ENCODE results near the gene CUEDC1.

Gene CUEDC1

DNA sequence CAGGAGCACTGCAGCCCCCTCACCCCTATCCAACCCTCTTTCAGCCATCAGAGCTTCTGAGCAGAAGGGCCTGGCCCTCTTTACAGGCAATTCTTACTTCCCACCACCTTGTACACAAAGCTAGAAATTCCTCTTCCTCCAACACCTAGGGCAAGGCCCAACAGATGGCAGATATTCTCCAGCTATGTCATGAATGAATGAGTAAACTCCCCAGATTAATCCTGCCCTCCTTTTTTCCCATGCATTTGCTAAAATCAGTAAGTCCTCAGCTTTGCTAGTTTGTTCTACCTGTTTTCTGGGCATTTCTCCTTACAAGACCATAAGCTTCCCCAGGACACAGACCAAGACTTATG is 85.0 kb downstream of the CUEDC1 start:
- no peak overlapping the region for H3K4me3 ChIP-seq (ENCODE audit: low read depth, low read length)
- H3K9ac ChIP-seq (ENCODE audit: low read depth, low read length) = no peak overlapping the region
- H3K27me3 ChIP-seq (ENCODE audit: control insufficient read depth, insufficient read depth, low read length) = peaks cover 23% of the 10 kb centered on the region
- no peaks in the 10 kb centered on the region for H3K9me3 ChIP-seq (ENCODE audit: control insufficient read depth, insufficient read depth, low read length)
- H3K4me1 ChIP-seq (ENCODE audit: control insufficient read depth, insufficient read depth, low read length) = peaks cover 15% of the 10 kb centered on the region
- peaks cover 4% of the 10 kb centered on the region for H3K36me3 ChIP-seq (ENCODE audit: control insufficient read depth, insufficient read depth, low read length)

DNA sequence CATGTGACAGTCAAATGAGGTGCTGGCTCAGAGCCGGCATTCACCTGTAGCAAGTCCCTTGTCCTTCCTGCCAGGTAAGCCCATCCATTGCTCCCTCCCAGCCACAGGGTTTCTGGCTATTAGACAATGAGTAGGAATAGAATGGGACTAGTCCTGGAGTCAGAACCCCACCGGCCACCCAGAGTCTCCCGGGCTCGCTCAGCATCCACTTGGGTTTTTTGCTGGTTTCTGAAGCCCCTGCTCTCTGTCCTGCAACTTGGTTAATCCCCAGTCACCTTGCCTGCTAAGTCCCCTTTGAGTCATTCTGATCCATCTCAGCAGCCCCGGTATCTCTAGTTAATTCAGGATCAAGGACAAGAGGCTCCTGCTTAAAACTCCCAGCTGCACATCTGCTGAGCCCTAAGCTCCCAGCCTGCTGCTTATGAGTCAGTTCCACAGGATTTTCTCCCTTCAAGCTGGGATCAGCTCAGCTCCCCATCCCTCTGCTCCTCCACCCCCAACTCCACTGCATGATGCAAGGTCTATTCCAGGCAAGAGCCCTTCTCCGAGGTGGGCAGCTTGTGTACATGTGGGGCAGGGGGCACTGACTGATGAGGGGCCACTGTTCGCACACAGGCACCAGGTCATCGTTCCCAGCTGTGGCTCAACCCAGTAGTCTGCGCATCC is 85.5 kb downstream of the CUEDC1 start:
- Histone ChIP-seq H3K36me3 (ENCODE audit: control insufficient read depth, insufficient read depth, low read length) (peaks cover 6% of the 10 kb centered on the region), H3K4me1 (ENCODE audit: control insufficient read depth, insufficient read depth, low read length) (peaks cover 10% of the 10 kb centered on the region), H3K4me3 (ENCODE audit: low read depth, low read length) (no peak overlapping the region), H3K27me3 (ENCODE audit: control insufficient read depth, insufficient read depth, low read length) (peaks cover 19% of the 10 kb centered on the region), H3K9ac (ENCODE audit: low read depth, low read length) (no peak overlapping the region), H3K9me3 (ENCODE audit: control insufficient read depth, insufficient read depth, low read length) (no peaks in the 10 kb centered on the region)

DNA sequence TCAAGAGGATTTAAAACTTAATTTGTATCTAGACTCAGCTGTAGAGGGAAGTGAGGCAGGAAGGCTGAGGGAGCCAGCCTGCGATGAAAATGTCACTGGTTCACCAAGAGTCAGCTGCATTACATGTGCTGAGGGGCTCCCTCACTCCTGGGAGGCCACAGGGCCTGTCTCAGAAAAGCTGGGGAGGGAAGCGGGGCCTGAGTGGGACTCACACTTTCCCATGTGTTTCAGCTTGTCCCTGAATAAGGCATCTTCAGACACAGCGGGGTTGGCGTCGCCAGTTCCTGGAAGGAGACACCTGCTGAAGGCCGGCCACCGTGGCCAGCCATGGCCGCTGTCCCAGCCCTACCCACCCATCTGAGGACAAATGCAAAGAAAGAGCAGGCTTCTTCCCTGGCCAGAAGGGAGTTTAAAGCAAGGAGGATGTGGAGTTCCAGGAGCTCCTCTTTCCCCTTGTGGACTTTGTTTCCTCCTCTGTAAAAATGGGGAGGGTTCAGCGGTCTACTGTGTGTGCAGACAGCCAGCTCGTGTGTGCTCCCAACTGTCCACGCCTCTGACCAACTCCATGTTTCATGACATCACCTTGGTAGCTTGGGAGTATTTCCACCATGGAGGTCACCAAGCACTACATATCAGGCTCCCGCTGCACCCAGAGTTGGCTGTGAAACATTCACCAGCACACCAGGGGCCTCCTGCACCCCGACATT is 86.1 kb downstream of the CUEDC1 start:
- Histone ChIP-seq H3K4me1 (ENCODE audit: control insufficient read depth, insufficient read depth, low read length) (peaks cover 6% of the 10 kb centered on the region), H3K27me3 (ENCODE audit: control insufficient read depth, insufficient read depth, low read length) (peaks cover 17% of the 10 kb centered on the region), H3K9me3 (ENCODE audit: control insufficient read depth, insufficient read depth, low read length) (no peaks in the 10 kb centered on the region), H3K36me3 (ENCODE audit: control insufficient read depth, insufficient read depth, low read length) (peaks cover 6% of the 10 kb centered on the region), H3K9ac (ENCODE audit: low read depth, low read length) (no peak overlapping the region), H3K4me3 (ENCODE audit: low read depth, low read length) (no peak overlapping the region)

DNA sequence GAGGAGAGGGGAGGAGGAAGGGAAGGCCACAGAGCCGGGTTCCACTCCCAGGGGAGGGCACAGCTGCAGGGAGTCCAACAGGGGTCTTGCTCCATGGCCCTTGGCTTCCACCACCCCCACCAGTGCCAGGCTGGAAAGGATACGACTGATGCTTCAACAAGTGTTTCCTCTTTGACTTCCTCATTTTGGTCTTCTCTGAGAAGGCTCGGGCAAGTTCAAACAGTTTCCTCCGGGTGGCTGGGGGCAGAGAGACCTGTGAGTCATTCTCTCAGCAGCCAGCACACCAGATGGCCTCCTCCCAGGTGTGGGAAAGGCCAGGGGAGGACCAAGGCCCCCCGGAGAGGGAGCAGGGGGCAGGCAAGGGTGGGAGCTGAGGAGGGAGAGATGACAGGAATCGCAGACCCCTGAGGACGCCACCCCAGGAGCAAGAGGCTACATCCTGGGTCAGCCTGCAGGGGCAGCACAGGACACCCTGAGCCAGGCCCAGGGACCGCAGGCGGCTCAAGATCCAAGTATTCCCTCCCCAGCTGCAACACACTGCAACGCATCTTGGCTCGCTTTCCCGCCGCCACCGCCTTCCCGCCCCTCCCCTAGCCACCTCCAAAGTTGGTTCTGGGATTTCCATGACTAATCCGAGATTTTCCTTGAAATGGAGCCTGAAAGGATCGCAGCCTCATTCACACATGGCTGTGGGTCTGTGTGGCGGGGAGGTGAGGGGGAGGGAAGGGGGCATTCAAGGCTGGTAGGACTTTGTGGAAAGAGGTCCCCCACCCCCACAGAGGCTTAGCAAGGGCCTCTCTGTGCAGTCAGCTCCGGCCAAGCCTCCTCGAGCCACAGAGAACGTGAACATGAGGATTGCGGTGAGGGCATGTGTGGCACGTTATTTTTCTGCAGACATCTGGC is 87.0 kb downstream of the CUEDC1 start:
- Histone ChIP-seq H3K27me3 (ENCODE audit: control insufficient read depth, insufficient read depth, low read length) (peaks cover 12% of the 10 kb centered on the region), H3K9ac (ENCODE audit: low read depth, low read length) (no peak overlapping the region), H3K36me3 (ENCODE audit: control insufficient read depth, insufficient read depth, low read length) (peaks cover 6% of the 10 kb centered on the region), H3K4me3 (ENCODE audit: low read depth, low read length) (no peak overlapping the region), H3K9me3 (ENCODE audit: control insufficient read depth, insufficient read depth, low read length) (no peaks in the 10 kb centered on the region), H3K4me1 (ENCODE audit: control insufficient read depth, insufficient read depth, low read length) (peaks cover 3% of the 10 kb centered on the region)

DNA sequence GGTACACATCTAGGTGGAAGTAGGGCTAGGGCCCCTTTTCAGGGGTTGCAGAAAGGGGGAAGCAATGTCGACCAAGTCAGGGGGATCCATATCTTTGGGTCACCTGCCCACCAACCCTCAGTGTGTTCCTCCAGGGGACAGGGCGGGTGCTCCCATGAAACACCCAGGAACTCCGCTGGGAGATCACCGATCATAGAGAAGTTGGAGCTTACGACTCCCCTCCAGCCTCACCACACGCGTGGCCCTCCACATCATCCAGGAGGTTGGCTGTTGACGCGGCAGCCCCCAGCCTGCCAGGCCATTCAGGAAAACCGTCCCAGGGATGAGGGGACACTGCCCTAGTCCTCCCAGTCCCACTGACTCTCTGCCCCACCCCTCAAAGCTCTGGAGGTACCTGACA is 88.1 kb downstream of the CUEDC1 start:
- H3K9me3 ChIP-seq (ENCODE audit: control insufficient read depth, insufficient read depth, low read length) = no peaks in the 10 kb centered on the region
- H3K36me3 ChIP-seq (ENCODE audit: control insufficient read depth, insufficient read depth, low read length) = peaks cover 6% of the 10 kb centered on the region
- peaks cover 9% of the 10 kb centered on the region for H3K4me1 ChIP-seq (ENCODE audit: control insufficient read depth, insufficient read depth, low read length)
- H3K27me3 ChIP-seq (ENCODE audit: control insufficient read depth, insufficient read depth, low read length) = peaks cover 18% of the 10 kb centered on the region
- no peak overlapping the region for H3K4me3 ChIP-seq (ENCODE audit: low read depth, low read length)
- no peak overlapping the region for H3K9ac ChIP-seq (ENCODE audit: low read depth, low read length)

DNA sequence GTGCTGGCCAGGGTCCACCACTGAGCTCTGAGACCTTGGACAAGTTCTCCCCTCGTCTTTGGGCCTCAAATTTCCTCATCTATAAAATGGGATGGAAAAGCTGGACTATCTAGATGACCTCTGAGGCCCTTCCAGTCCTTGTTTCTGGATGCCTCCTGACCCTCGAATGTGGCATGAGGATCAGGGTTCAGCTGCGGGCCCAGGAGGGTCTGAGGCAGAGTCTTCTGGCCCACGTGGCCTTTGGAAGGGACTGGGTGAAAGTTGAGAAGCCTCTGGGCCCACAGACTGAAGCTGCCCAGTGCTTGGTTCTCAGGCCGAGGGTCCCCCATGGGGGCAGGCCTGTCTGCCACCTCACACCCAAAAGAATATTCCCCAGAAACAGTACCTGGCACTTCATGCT is 88.5 kb downstream of the CUEDC1 start:
- Histone ChIP-seq H3K9me3 (ENCODE audit: control insufficient read depth, insufficient read depth, low read length) (no peaks in the 10 kb centered on the region), H3K9ac (ENCODE audit: low read depth, low read length) (no peak overlapping the region), H3K36me3 (ENCODE audit: control insufficient read depth, insufficient read depth, low read length) (peaks cover 6% of the 10 kb centered on the region), H3K4me1 (ENCODE audit: control insufficient read depth, insufficient read depth, low read length) (peaks cover 9% of the 10 kb centered on the region), H3K4me3 (ENCODE audit: low read depth, low read length) (no peak overlapping the region), H3K27me3 (ENCODE audit: control insufficient read depth, insufficient read depth, low read length) (peaks cover 21% of the 10 kb centered on the region)

DNA sequence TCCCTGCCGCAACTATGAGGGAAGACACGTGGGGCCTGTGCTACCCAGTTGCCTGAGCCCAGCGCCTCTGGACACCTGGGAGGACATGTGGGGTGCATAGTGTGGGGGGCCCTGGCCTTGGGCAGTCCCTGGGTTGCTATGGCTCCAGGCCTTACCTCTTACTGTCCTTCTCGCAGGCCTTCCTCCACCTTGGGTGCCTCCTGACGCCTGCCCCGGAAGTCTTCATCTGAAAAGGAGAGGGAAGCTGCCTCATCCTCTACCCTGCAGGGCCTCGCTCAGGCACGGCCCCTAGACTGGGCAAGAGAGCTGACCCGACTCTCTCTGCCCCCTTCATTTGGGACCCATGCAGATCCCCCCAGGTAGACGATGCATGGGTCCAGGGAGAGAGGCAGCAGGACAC is 88.9 kb downstream of the CUEDC1 start:
- Histone ChIP-seq H3K36me3 (ENCODE audit: control insufficient read depth, insufficient read depth, low read length) (peaks cover 6% of the 10 kb centered on the region), H3K27me3 (ENCODE audit: control insufficient read depth, insufficient read depth, low read length) (peaks cover 23% of the 10 kb centered on the region), H3K9me3 (ENCODE audit: control insufficient read depth, insufficient read depth, low read length) (no peaks in the 10 kb centered on the region), H3K4me3 (ENCODE audit: low read depth, low read length) (no peak overlapping the region), H3K4me1 (ENCODE audit: control insufficient read depth, insufficient read depth, low read length) (peaks cover 9% of the 10 kb centered on the region), H3K9ac (ENCODE audit: low read depth, low read length) (no peak overlapping the region)

DNA sequence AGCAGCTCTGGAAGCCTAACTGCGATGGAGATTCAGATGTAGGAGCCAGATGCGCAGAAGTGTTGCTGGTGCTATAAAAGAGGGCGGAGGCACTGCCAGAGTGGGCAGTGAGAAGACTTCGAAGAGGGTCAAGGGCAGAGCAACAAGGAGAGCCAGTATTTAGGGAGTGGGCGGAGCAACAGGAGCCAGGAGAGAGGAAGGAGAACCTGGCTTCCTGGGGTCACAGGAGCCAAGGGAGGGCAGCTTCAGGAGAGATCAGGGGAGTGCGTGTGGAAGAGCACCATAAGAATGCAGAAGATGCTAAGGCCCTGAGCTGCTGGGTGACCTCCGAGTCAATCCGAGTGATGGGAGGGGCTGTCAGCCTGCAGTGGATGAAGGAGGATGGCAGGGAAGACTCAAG is 90.9 kb downstream of the CUEDC1 start:
- peaks cover 39% of the 10 kb centered on the region for H3K27me3 ChIP-seq (ENCODE audit: control insufficient read depth, insufficient read depth, low read length)
- peaks cover 12% of the 10 kb centered on the region for H3K4me1 ChIP-seq (ENCODE audit: control insufficient read depth, insufficient read depth, low read length)
- no peak overlapping the region for H3K4me3 ChIP-seq (ENCODE audit: low read depth, low read length)
- no peaks in the 10 kb centered on the region for H3K9me3 ChIP-seq (ENCODE audit: control insufficient read depth, insufficient read depth, low read length)
- H3K36me3 ChIP-seq (ENCODE audit: control insufficient read depth, insufficient read depth, low read length) = peaks cover 2% of the 10 kb centered on the region
- H3K9ac ChIP-seq (ENCODE audit: low read depth, low read length) = no peak overlapping the region

DNA sequence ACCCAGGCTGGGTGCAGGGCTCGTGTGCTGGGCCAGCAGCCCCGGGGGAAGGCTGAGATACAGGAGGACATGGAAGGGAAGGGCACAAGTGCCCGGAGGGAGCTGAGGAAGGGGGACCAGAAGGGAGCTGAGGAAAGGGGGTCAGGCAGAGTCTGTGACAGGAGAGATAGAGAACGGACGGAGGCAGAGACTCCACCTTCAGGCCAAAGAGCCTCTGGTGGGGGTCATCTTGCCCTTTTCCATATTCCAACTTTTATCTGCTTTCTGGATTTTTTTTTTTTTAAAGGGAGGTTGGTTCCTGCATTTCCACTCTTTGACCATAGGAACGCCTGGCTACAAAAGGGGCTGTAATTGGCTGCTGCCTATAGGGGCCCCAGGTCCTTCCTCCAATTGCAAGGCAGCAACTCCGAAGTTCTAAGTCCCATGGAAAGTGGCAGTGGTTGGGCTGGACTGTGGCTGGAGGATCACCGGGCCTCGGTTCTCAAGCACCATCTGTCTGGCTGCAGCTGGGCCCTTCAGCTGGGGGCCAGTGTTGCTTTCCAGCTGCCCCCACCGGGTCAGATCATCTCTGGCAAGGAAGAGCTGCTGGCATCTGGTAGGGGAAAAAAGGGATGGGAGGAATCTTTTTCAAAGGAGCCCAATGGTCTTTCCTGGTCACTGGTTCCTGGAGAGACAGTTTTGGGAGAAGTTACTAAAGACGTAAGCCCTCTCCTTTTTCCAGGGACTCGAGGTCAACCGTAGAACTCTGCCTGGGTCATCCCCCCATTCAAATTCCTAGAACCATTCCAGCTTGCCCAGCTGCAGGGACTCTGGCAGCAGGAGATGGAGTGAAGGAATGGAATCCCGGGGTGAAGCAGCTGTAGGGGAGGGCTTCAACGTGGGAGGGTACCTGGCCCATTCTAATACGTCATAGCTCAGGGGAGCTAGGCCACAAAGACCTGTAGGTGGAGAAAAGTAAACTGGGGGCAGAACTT is 92.2 kb downstream of the CUEDC1 start:
- H3K36me3 ChIP-seq (ENCODE audit: control insufficient read depth, insufficient read depth, low read length) = peaks cover 2% of the 10 kb centered on the region

DNA sequence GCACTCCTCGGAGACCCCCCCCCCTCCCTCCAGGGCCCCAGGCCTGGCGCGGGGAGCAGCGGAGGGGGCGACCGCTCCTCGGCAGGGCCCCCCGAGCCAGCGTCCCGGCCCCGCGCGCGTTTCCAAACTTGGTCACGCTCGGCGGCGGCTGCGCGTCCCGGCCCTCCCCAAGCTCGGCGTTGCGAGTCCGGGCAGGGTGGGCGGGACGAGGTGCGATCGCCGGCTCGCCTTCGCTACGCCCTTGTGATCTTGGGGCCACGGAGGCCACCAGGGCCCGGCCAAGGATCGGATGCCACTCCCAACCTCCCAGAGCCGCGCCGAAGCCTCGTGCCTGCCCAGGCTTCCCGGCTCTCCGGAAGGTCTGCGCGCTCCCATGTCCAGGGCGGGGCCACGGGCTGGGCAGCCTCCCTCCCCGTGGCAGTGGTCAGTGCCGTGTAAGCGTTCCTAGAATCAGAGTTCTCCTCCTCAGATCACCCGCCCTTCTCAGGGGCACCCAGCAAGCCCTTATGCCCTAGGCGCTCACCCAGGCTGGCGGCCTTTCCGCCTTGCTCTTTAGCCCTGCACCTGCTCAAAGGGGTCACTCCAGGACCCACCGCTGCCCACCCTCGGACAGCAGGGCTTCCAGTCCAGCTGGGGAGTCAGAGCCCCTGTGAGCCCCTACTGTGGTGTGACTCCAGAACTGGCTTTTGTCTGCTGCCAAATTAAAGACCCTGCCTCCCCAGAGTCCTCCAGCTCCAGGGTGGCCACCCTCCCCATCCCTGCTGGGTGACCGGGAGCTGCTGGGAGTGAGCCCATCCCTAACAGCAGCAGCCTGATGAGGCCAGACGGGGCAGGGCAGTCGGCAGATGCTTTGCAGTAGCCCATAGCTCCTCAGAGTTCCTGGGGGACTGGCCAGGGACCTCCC is 93.2 kb downstream of the CUEDC1 start:
- Histone ChIP-seq H3K27me3 (ENCODE audit: control insufficient read depth, insufficient read depth, low read length) (peaks cover 44% of the 10 kb centered on the region), H3K4me3 (ENCODE audit: low read depth, low read length) (peak overlapping the region; percentile 45), H3K9ac (ENCODE audit: low read depth, low read length) (no peak overlapping the region)

More for the DNA sequence above, 92.2 kb downstream of the CUEDC1 start:
- H3K4me3 ChIP-seq (ENCODE audit: low read depth, low read length) = peak overlapping the region; percentile 45
- peaks cover 44% of the 10 kb centered on the region for H3K27me3 ChIP-seq (ENCODE audit: control insufficient read depth, insufficient read depth, low read length)
- H3K4me1 ChIP-seq (ENCODE audit: control insufficient read depth, insufficient read depth, low read length) = peaks cover 11% of the 10 kb centered on the region
- no peak overlapping the region for H3K9ac ChIP-seq (ENCODE audit: low read depth, low read length)
- H3K9me3 ChIP-seq (ENCODE audit: control insufficient read depth, insufficient read depth, low read length) = no peaks in the 10 kb centered on the region

More for the DNA sequence above, 93.2 kb downstream of the CUEDC1 start:
- Histone ChIP-seq H3K36me3 (ENCODE audit: control insufficient read depth, insufficient read depth, low read length) (peaks cover 2% of the 10 kb centered on the region), H3K9me3 (ENCODE audit: control insufficient read depth, insufficient read depth, low read length) (no peaks in the 10 kb centered on the region), H3K4me1 (ENCODE audit: control insufficient read depth, insufficient read depth, low read length) (peaks cover 9% of the 10 kb centered on the region)

Data from iPS-15b (cell line).